ENCODE measurements around the gene FAM168A.

- TF ChIP-seq PTRF (tag; IDR thresholded peaks at IDR 0.05): no peak
- no peak for TF ChIP-seq POLR2AphosphoS5 (IDR thresholded peaks at IDR 0.05; ENCODE audit: control insufficient read depth, insufficient read depth, low read depth, low read length)
- no peak for TF ChIP-seq SNRNP70 (optimal IDR thresholded peaks at IDR 0.05; ENCODE audit: low read depth, low read length)
- no peak for TF ChIP-seq EZH2 (IDR thresholded peaks at IDR 0.05; ENCODE audit: borderline replicate concordance, low read depth, low read length)
- no peak for TF ChIP-seq ZZZ3 (IDR thresholded peaks at IDR 0.05)
- no peak for TF ChIP-seq HMBOX1 (IDR thresholded peaks at IDR 0.05)
- TF ChIP-seq CTCF (IDR thresholded peaks at IDR 0.05 in 2 of 3, conservative IDR thresholded peaks at IDR 0.05 in 1 of 3; ENCODE audit: insufficient read depth in 2 of 3, low read depth in 1 of 3, low read length in 3 of 3): no peak
- TF ChIP-seq ZKSCAN3 (CRISPR knock-in tag; IDR thresholded peaks at IDR 0.05): no peak
- TF ChIP-seq ZNF449 (CRISPR knock-in tag; IDR thresholded peaks at IDR 0.05): no peak
- no peak for TF ChIP-seq SP2 (IDR thresholded peaks at IDR 0.05; ENCODE audit: extremely low read depth, low read depth, low read length, poor library complexity, severe bottlenecking)
- TF ChIP-seq ZNF707 (CRISPR knock-in tag; conservative IDR thresholded peaks at IDR 0.05): no peak
These were observed 136.5 kb downstream of the FAM168A start for GRCh38 chr11:73461335-73461840.
